Measurements from ENCODE around the gene COL11A2. TPM values are rescaled to one million over a fixed set of nuclear protein-coding genes. Genes with fewer than 3 reads are reported as not detected.
"Not testable (repeated sequence)": the region's sequence is repeated elsewhere in the genome, so short reads cannot be mapped to it uniquely, and the experiment has no call there.

Gene COL11A2
- total RNA-seq, 2 donors from 2014 or later, result 1.1 to 1.3 TPM

DNA sequence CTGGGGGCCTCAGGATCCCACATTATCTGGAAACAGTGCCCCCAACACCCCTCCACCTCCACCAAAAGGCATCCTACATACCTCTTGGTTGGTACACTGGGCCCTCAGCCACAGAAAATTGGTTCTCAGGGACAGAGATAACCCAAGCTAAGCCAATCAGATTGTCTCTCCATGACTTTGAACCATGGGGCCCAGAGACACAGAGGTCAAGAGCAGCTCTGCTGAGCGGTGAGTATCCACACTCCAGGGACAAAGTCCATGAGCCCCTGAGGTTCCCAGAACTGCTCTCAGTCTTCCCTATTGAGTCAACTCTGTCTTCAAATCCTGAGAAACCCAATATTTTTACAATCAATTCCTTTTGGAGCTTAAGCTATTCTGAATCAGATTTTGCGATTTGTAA is 35.3 kb downstream of the COL11A2 start:
- ATAC-seq (no peak), DNase-seq (ENCODE audit: low spot score) (no peak)
- H3K27ac Mint-ChIP-seq, result no peak overlapping the region
- H3K4me1 Mint-ChIP-seq (ENCODE audit: low read depth in 2 of 2), result peaks cover 7 to 9% of the 10 kb centered on the region in 2 donors
- H3K36me3 Mint-ChIP-seq, result peaks cover 2% of the 10 kb centered on the region
- peaks cover under 1% of the 10 kb centered on the region for H3K9me3 Mint-ChIP-seq
- H3K27me3 Mint-ChIP-seq, result peaks cover 2 to 8% of the 10 kb centered on the region in 2 donors
- H3K4me3 Mint-ChIP-seq, result no peak overlapping the region

DNA sequence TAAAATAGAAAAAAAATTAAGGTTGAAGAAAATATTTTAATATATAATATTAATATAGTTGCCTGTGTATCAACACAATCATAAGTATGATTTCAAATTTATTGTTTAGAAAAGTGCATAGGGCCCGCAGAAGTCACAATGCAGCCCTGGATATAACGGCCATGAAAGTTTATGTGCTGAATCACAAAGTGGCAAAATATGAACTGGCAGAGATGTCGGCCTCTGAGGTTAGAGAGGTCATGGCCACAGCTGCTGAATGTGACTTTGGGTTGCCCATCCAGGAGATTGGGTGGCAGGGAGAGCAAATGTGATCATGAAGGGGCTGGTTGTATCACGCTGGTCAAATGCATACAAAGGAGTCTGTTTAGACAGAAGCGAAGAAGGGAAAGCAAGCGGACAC is 35.7 kb downstream of the COL11A2 start:
- H3K36me3 Mint-ChIP-seq, result peaks cover 6% of the 10 kb centered on the region
- peaks cover 3% of the 10 kb centered on the region for H3K9me3 Mint-ChIP-seq
- no peak overlapping the region for H3K27ac Mint-ChIP-seq
- DNase-seq (ENCODE audit: low spot score), result no peak
- H3K4me1 Mint-ChIP-seq (ENCODE audit: low read depth in 2 of 2), result peaks cover 3 to 5% of the 10 kb centered on the region in 2 donors
- no peak for ATAC-seq
- peaks cover 1 to 8% of the 10 kb centered on the region in 2 donors for H3K27me3 Mint-ChIP-seq
- no peak overlapping the region for H3K4me3 Mint-ChIP-seq

DNA sequence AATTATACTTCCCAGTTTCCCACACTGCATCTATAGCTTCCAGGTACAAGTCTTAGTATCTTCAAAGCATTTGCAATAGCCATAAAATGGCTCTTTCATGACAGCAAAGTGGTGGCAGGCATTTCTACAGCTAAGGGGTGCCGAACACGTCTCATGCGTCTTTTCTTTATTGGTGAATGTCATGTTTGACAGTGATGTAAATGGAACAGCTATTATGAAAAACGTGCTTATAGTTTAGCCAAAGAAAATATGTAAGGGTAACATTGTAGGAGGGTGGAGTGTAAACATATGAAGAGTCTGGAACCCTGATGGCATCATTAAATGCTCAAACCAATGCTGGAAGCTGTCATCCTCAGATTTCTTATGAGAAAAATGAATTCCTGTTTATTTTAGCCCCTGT is 37.9 kb downstream of the COL11A2 start:
- Mint-ChIP-seq H3K36me3 (peaks cover 8% of the 10 kb centered on the region), H3K9me3 (peaks cover 3% of the 10 kb centered on the region), H3K4me1 (ENCODE audit: low read depth in 2 of 2) (no peaks in the 10 kb centered on the region), H3K4me3 (no peak overlapping the region), H3K27me3 (peaks cover 7 to 15% of the 10 kb centered on the region in 2 donors), H3K27ac (no peak overlapping the region)
- DNase-seq (ENCODE audit: low spot score) (no peak), ATAC-seq (no peak)

DNA sequence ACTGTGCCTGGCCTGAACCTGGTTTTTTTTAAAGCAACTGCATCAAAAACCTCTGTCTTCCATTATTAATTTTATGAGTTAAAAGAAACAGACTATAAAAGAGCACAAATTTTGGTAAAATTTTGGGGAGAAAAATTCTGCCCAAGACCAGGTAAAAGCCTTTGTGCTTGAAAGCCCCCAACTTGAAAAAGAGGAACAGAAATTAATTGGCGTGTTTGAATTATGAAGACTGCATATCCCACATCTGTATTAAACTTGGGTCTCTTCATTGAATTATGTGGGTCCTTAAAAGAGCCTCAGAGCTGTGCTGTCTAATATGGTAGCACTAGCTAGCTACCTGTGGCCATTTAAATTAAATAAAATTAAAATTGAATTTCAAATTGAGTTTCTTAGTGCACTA is 41.2 kb downstream of the COL11A2 start:
- Mint-ChIP-seq H3K36me3 (peaks cover 8% of the 10 kb centered on the region), H3K27ac (no peak overlapping the region), H3K4me1 (ENCODE audit: low read depth in 2 of 2) (no peaks in the 10 kb centered on the region), H3K4me3 (no peak overlapping the region), H3K27me3 (peaks cover 11 to 21% of the 10 kb centered on the region in 2 donors), H3K9me3 (peaks cover 3% of the 10 kb centered on the region)
- ATAC-seq (no peak), DNase-seq (ENCODE audit: low spot score) (no peak)

DNA sequence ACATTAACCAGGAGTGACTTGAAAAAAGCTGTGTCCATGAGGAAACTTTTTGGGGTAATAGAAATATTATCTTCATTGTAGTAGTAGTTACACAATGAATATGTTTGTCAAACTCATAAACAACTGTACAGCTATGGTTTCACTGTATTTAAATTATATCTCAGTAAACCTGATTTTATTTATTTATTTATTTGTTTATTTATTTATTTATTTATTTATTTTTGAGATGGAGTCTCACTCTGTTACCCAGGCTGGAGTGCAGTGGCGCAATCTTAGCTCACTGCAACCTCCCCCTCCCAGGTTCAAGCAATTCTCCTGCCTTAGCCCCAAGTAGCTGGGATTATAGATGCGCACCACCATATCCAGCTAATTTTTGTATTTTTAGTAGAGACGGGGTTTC is 41.7 kb downstream of the COL11A2 start:
- DNase-seq (ENCODE audit: low spot score), result not testable (repeated sequence)

DNA sequence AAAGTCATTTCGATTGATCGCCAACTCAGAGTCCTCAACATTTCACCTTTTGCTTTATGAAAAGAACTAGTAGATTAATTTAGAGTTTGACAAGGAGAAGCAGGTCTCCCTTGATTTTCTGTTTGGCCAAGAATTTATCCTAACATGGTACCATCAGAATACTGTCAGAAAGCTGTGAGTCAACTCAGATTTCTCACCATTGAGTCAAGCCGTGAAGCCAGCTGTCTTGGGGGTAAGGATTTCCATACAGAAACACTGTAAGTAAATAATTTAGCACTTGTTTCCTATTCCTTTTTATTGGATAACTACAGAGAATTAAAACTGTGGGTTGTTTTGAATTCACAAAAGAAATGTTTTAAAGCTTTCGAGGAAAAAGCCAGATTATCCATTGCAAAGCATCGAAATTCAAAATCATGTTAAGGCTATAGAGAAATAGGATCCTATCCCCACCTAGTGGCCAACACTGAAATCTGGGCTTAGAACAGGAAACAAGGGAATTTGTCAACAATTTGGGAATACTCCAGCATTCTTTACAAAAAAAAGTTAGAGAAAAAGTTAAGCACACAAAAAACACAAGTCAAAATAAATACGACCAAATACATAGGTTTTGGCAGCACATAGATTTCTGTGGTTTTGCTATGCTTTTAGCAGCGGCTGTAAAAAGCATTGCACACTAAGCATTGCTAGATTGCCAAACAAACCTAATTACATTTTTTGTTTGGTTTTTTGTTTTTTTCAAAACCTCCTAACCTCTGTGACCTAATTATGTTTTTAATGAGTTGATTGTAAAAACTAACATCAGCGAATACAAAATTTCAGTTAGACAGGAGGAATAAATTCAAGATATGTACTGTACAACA is 44.2 kb downstream of the COL11A2 start:
- DNase-seq (ENCODE audit: low spot score), result no peak
- ATAC-seq, result no peak
- H3K27ac Mint-ChIP-seq, result no peak overlapping the region
- H3K27me3 Mint-ChIP-seq, result peaks cover 11 to 14% of the 10 kb centered on the region in 2 donors
- H3K9me3 Mint-ChIP-seq, result peaks cover 3% of the 10 kb centered on the region
- H3K4me3 Mint-ChIP-seq, result no peak overlapping the region
- peaks cover 10% of the 10 kb centered on the region in 2 donors for H3K4me1 Mint-ChIP-seq (ENCODE audit: low read depth in 2 of 2)
- peaks cover 8% of the 10 kb centered on the region for H3K36me3 Mint-ChIP-seq

More for the DNA sequence above, 41.7 kb downstream of the COL11A2 start:
- H3K27me3 Mint-ChIP-seq, result peaks cover 11 to 21% of the 10 kb centered on the region in 2 donors
- not testable (repeated sequence) for H3K27ac Mint-ChIP-seq; H3K4me3 Mint-ChIP-seq; ATAC-seq; H3K4me1 Mint-ChIP-seq (ENCODE audit: low read depth in 2 of 2); H3K36me3 Mint-ChIP-seq; H3K9me3 Mint-ChIP-seq

DNA sequence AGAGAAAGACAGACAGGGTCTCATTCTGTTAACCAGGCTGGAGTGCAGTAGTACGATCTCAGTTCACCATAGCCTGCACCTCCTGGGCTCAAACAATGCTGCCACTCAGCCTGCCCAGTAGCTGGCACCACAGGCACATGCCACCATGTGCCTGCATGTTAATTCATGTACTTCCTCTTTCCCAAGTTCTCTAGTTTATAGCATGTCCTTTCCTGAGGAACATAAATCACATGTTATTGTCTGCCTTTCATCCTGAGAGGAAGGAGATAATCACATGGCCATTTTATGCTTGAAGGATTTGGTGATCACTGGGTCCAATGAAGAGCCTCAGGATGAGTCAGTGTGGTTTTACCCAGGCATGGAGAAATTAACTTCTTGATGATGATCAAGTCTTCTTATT is 47.9 kb downstream of the COL11A2 start:
- H3K27ac Mint-ChIP-seq, result peak overlapping the region in 1 of 2 donors; percentile 49
- peaks cover 11 to 28% of the 10 kb centered on the region in 2 donors for H3K27me3 Mint-ChIP-seq
- no peaks in the 10 kb centered on the region for H3K9me3 Mint-ChIP-seq
- H3K4me3 Mint-ChIP-seq, result no peak overlapping the region
- DNase-seq (ENCODE audit: low spot score), result no peak
- H3K4me1 Mint-ChIP-seq (ENCODE audit: low read depth in 2 of 2), result peaks cover 24 to 29% of the 10 kb centered on the region in 2 donors
- H3K36me3 Mint-ChIP-seq, result no peaks in the 10 kb centered on the region
- no peak for ATAC-seq

DNA sequence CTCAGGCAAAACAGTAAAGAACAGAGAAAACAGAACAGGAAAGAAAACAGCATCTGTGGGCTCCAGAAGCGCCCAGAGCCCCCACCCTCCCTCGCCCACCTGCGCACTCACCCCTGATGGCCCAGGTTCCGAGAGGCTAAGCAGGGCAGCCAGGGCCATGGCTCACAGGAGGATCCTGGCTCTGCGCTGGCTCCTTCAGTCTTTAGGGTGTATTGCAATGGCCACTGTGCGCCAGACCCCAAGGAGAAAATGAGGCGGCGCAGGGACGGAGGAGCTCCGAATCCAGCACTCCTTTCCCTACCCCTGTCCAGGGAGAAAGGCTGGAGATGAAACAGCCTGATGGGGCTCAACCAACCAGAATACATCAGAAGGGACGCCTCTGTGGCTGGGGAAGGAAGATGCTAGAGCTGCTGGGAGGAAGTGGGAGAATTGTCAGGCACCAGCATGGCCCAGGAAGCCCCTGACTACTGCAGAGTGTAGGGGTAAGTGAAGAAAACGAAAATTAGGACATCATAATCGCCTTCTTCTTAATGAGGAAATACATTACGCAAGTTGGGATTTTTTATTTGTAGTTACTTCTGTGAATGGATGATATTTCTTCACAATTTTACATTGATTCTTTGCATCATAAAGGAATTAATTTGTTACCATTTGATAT is 49.0 kb downstream of the COL11A2 start:
- H3K27me3 Mint-ChIP-seq, result peaks cover 6 to 21% of the 10 kb centered on the region in 2 donors
- H3K27ac Mint-ChIP-seq, result peak overlapping the region; percentile 49 to 64
- ATAC-seq, result peak in 1 of 2 donors; percentile 89
- DNase-seq (ENCODE audit: low spot score), result no peak
- no peaks in the 10 kb centered on the region for H3K36me3 Mint-ChIP-seq
- H3K9me3 Mint-ChIP-seq, result no peaks in the 10 kb centered on the region
- H3K4me1 Mint-ChIP-seq (ENCODE audit: low read depth in 2 of 2), result peaks cover 24 to 29% of the 10 kb centered on the region in 2 donors
- peak overlapping the region; percentile 9 for H3K4me3 Mint-ChIP-seq

DNA sequence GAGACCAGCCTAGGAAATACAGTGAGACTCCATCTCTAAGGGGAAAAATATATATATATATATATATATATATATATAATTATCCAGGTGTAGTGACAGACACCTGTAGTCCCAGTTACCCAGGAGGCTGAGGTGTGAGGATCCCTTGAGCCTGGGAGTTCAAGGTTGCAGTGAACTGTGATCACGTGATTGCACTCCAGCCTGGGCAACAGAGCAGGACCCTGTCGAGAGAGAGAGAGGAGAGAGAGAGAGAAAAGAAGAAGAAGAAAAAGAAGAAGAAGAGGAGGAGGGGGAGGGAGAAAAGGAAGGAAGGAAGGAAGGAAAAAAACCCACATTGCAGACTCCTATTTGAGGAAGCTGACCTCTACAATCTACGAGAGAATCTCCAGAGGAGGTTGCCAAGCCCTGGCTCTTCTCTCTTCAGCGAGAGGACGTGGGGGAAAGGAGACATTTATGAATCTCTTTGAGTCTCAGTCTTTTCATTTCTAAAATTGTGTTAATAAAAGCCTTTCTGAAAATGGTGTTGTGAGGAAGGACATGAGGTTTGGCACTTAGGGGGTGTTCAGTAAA is 49.7 kb downstream of the COL11A2 start:
- DNase-seq (ENCODE audit: low spot score) (no peak), ATAC-seq (no peak)
- Mint-ChIP-seq H3K27ac (peak overlapping the region; percentile 49 to 64), H3K4me1 (ENCODE audit: low read depth in 2 of 2) (peaks cover 24 to 29% of the 10 kb centered on the region in 2 donors), H3K27me3 (peaks cover 6 to 21% of the 10 kb centered on the region in 2 donors), H3K9me3 (no peaks in the 10 kb centered on the region), H3K36me3 (no peaks in the 10 kb centered on the region), H3K4me3 (peak overlapping the region; percentile 9)

DNA sequence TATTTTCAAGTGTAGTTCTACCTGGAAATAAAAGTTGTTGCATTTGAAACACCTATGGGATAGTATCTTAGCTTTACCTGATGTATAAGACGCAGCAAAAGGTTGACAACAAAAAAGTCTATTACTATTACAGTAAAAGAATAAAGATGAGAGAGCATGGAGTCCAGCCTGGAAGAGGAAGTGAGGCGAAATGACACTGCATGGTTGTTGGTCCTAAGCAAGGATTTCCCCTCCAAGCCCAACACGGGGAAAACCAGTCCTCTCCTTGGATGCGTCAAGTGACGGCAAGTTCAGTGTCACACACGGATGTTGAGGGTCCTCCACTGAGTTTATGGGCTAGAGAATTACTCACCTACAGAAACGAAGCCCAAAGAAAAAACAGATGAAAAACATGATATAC is 51.7 kb downstream of the COL11A2 start:
- H3K27ac Mint-ChIP-seq, result peak overlapping the region in 1 of 2 donors; percentile 4
- no peaks in the 10 kb centered on the region for H3K36me3 Mint-ChIP-seq
- no peak for ATAC-seq
- H3K27me3 Mint-ChIP-seq, result peaks cover 8 to 21% of the 10 kb centered on the region in 2 donors
- no peaks in the 10 kb centered on the region for H3K9me3 Mint-ChIP-seq
- no peak for DNase-seq (ENCODE audit: low spot score)
- H3K4me1 Mint-ChIP-seq (ENCODE audit: low read depth in 2 of 2), result peaks cover 24 to 29% of the 10 kb centered on the region in 2 donors
- no peak overlapping the region for H3K4me3 Mint-ChIP-seq

DNA sequence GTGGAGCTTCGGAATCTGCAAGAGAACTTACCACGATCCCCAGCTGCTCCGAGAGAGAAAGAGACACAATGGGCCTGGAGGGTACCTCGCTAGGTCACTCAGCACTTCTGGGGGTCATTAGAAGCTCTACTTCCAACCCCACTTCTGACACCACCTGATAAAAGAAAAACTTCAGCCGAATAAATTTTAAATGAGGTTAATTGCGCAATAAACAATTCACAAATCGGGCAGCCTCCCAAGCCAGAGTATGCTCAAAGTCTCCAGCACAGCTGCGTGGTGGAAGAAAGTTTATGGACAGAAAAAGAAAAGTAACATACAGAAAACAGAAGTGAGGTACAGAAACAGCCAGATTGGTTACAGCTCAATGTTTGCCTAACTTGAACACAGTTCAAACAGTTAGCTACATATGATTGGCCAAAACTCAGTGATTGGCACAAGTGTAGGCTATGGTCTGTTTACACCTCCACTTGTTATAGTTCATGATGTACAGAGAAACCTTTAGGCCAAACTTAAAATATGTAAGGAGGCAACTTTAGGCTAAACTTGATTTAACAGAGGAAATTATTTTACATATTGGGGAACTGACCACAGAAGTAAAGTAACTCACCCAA is 52.6 kb downstream of the COL11A2 start:
- Mint-ChIP-seq H3K36me3 (no peaks in the 10 kb centered on the region), H3K4me3 (no peak overlapping the region), H3K27me3 (peaks cover 8 to 21% of the 10 kb centered on the region in 2 donors), H3K27ac (no peak overlapping the region), H3K4me1 (ENCODE audit: low read depth in 2 of 2) (peaks cover 23 to 28% of the 10 kb centered on the region in 2 donors), H3K9me3 (no peaks in the 10 kb centered on the region)
- no peak for ATAC-seq
- no peak for DNase-seq (ENCODE audit: low spot score)

DNA sequence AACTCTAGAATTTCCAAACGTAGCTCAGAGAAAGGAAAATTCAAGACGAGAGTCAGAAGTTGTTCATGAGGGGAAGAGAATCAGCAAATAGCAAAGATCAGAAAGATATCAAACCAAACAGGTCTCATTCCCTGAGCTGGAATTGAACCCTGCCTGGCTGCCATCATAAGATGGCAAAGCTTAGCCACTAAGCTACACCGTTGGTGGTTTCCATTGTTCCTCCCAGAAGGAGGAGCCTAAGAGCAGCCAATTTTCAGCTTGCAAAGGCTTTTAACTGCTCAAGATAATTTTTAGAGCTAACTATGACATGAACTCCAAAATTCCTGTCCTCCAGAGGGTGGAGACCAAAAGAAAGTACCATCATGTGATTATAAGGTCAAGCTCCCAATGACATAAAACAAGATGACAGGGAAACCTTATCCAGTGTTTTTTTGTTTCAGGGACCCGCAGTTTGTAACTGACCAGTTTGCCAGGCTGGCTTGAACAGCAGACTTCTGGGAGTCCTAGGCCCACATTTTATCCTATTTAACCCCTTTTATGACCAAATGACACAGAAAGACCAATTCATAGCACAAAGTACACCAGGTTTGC is 55.9 kb downstream of the COL11A2 start:
- DNase-seq (ENCODE audit: low spot score), result no peak
- Mint-ChIP-seq H3K27ac (no peak overlapping the region), H3K36me3 (no peaks in the 10 kb centered on the region), H3K27me3 (peaks cover 6 to 7% of the 10 kb centered on the region in 2 donors), H3K9me3 (no peaks in the 10 kb centered on the region), H3K4me3 (no peak overlapping the region), H3K4me1 (ENCODE audit: low read depth in 2 of 2) (peaks cover 3 to 6% of the 10 kb centered on the region in 2 donors)
- no peak for ATAC-seq

DNA sequence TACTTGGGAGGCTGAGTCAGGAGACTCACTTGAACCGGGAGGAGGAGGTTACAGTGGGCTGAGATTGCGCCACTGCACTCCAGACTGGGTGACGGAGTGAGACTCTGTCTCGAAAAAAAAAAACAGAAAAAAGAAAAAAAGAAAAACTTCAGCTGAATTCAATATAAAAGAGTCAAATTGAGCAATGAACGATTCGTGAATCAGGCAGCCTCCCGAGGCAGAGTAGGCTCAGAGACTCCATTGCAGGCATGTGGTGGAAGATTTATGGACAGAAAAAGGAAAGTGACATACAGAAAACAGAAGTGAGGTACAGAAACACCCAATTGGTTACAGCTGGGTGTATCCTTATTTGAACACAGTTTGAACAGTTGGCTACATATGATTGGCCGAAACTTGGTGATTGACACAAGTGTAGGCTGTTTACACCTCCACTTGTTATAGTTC is 60.2 kb downstream of the COL11A2 start:
- Mint-ChIP-seq H3K4me1 (ENCODE audit: low read depth in 2 of 2) (peaks cover 4 to 7% of the 10 kb centered on the region in 2 donors), H3K27me3 (peaks cover 0 to 7% of the 10 kb centered on the region in 2 donors), H3K9me3 (no peaks in the 10 kb centered on the region), H3K4me3 (no peak overlapping the region), H3K36me3 (no peaks in the 10 kb centered on the region), H3K27ac (no peak overlapping the region)
- ATAC-seq (no peak), DNase-seq (ENCODE audit: low spot score) (no peak)

Measured in natural killer cell treated with Interleukin-12 subunit alpha and Interleukin-12 subunit beta and Interleukin-15 and Interleukin-18, amount 100 ng/mL, for 72 hours (primary cell).